Effector CD8-positive, alpha-beta T cell (primary cell): ENCODE results near the gene NRN1.
"Not testable (repeated sequence)": the region's sequence is repeated elsewhere in the genome, so short reads cannot be mapped to it uniquely, and the experiment has no call there.

ENCODE experiments used
- DNase-seq: peaks from one replicate; lab custom pipeline; 2025; lab: John Stamatoyannopoulos, UW

The NRN1 gene

DNA sequence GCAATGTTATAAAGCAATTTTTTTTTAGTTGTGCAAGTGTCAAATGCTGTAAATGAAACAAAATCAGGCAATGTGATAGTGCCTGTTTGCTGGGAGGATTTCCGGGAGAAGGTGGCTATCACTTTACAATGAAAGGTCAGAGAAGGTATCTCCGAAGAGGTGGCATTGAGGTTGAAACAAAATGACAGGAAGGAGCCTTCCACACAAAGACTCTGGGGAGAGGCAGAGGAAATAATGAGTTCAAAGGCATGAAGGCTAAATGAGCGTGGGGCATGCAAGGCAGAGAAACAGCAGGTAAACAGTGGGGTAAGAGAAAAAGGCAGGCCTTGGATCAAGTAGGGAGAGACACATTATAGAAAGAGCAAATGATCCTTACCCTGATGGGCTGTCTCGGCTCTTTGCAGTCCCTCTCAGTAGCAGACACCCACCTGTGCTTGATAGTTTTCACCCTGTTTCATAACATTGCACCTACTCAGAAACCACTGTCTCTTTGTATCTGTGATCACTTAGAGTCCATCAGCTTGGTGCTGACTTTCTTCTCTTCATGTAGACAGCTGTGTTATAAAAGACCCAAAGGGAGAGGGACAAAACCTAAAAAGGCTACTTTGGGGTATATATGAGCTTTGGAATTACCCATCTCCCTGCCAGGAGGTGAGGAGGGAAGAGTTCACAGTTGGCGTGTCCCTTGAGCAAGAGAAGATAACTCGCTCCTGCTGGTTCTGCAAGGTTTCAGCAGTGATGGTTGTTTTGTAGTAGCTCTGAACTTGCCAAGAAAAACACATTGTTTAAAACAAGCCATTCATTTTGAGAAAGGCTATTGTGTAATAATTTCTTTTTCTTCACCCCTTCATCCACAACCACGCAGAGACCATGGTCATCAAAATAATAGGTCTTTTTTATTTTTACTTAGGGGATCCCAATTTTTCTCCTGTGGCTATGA lies 22.3 kb downstream of the NRN1 start:
- no peak for DNase-seq

DNA sequence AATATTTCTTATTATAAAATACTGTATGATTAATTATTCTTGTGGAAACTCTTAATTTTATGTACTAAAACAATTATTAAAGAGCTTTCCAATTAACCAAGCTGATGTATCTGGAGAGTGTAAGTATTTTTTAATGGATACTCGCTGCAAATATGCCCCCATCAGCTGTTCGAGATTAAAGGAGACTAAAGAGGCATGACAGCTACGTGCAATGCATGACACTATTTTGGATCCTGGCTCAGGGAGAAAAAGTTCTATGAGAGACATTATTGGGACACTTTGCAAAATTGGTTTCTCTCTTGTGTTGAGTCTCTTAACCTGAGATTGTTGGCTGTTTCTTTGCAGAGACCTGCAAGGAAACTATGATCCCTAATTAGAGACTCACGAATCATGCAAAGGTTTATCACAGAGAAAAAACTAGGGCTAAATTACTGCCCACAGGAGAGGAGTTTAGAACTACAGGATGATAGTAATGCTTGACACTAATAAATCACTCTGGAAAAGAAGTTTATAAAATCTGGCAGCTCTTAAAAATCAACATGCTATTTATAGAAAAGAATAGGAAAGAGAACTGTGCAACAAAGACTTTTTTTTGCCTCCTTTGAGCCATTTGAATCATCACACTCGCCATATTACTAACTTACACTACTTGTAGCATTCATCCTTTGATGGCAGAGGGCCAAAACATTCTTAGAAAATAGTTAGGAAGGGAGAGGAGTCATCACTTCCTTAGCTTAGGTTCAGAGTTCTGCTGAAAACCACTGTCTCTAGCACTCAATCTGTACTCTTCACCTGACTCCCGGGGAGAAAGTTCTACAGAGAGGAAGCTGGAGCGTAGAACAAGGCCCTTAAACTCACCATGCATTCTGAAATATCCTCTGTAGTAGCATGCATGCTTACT lies 25.3 kb downstream of the NRN1 start:
- DNase-seq = no peak

DNA sequence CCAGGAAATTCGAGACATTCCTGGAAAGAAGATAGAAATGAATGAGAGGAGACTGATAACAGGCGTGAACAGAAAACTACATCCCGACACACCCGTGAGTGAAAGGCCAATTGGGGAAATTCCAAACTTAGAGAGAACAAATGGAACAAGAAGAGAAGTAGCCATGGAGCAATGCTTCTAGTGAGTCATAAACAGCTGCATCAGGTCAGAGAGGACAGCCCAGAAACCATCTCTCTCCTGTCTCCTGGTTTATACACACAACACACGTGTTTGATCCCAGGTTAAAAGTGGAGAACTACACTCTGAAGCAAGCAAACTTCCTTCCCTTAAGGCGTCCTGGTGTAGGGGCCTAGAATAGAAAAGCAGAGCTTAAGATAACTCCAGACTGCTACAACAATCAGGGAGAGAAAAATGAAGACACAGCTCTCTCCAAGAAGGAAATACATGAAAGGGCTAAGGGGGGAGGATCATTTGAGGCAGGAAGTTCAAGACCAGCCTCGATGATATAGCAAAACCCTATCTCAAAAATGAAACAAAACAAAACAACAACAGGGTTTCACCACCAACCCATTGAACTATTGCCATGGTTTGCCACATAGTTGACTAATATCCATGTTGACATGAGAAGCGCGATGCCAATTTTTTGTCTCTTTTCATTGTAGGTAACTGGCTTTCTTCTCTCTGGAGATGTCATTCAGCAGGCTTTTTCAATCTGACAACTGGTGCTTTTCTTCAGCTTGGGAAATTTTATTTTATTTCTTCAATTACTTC lies 26.9 kb downstream of the NRN1 start:
- DNase-seq = no peak

DNA sequence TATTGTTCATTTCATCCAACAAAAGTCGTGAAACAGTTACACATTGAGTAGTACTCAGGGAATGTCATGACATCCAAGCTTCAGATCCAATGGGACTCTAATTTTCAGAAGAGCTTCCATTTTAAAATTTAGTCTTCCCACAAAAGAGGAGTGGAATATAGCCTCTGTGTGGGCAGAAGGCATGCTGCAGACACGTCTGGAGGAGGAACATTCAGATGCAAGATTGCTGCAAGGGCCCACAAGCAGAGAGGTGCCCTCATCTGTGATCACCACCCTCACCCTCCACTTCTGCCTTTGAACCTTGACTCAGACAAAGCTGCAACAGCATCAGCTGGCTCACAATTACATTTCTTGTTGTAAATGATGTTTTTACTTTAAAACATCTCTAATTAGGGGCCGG lies 29.9 kb downstream of the NRN1 start:
- DNase-seq = no peak

DNA sequence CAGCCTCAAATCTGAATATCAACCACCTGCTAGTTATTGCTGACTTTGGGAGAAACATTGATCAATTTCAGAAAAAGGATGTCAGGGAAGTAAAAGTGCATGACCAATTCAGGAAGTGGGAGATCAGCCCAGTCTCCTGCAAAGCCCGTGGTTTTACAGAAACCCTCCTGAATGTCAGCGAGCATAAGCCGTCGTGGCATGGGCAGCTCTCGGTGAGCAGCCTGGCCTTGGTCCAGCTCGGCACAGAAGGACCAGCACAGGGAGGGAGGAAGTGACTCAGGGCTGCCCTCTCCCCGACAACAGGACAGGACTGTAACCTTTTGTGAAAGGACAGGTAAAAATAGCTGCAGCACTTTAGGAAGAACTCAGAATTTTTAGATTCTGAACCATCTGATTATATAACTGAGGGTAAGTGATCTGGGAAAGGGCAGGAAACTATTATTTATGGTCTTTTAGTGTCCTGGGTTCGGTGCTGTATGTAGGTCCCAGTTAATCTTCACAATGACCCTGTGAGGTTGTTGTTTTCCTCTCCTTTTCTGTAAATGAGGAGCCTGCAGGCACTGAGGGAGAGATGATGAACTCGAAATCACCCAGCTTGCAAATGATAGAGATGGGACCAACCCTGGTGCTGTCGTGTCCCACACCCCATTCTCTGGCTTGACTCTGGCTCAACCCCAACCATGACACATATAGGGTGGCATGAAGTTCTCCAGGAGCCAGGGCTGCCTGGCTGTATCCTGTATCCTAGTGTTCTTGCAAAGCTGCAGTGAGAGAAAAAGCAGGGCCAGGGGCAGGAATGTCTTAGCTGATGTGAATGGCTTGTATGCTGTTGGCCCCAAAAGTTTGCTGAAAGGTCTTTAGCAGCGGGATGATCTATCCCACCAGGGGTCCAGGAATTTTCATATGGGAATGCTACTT lies 37.6 kb downstream of the NRN1 start:
- DNase-seq = no peak

DNA sequence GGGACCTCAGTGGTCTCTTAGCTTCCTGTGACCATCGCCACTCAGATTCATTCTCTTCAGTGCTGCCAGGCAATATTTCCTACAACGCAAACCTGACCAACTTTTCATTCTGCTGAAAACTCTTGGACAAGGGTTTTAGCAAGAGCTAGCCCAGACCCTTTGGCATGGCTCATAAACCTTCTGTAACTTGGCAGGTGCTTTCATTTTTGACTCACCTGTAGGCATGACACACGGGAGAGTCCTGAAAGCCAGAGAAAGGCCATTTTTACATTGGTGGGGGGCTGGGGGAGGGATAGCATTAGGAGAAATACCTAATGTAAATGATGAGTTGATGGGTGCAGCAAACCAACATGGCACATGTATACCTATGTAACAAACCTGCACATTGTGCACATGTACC lies 38.7 kb downstream of the NRN1 start:
- DNase-seq = not testable (repeated sequence)

DNA sequence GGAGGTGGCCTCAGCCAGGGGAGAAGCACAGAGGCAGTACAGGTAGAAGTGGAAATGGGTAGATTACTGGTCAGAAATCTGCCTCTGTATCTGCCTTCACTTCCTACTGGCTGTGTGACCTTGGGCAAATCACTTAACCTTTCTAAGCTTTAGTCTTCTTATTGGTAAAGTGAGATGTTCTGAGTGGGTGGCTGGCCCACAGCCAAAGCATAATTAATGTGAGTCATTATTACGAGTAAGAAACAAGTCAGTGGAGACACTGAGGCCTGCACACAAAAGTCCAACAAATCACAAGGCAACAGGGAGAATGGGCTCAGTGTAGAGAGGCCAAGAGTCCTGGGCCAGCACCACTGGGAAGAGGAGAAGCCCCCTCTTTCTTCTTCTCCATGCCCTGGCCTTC lies 39.1 kb downstream of the NRN1 start:
- no peak for DNase-seq

DNA sequence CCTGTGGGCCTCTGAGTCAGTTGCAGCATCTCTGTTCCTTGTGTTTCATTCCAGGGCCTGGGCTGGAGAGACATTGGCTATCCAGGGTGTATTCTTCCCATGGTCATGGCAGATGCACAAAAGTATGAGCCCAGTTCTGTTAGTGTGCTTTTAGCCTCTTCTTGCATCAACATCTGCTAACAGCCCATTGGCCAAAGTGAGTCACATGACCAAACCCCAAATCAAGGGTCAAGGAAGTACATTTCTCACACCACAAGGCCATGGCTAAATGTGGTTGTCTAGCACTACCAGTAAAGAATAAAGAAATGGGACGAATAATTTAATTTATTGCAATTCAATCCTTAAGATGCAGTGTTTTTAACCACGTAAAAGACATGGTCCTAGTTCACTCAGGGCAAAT lies 43.9 kb downstream of the NRN1 start:
- DNase-seq = no peak

DNA sequence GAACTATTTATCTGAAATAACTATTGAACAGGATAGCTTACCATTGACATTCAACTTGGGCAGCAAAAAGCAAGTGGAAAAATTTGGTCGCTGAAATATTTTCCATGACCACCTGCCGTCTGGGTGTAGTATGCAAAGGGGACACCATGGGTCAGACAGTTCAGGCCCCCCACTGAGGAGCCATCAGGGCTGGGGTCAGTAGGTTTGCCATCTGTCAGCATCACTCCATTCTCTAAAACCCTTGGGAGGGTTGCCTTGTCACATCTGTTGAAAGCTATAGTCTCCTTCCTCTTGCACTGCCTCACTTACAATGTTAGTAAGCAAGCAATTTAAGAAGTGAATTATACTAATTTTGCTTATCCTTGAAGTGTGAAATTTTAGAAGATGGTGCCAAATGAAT lies 44.9 kb downstream of the NRN1 start:
- DNase-seq = no peak

DNA sequence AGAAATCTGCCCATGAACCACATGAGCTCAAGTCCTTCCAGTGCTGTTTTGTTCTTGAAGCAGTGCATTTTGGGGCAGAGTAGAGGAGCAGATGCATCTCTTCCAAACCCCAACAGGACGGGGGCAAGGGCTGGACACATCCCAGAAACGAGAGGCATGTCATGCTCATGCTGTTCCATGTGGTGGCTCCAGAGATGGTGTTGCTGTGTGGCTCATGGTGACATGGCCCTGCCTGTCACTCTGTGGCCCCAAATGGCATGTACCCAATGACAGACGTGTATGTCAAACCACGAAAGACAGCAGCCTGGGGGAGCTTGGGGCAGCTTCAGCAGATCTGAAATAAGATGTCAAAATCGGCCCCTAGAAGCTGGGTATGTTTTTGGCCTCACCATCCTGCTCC lies 46.3 kb downstream of the NRN1 start:
- DNase-seq = no peak

DNA sequence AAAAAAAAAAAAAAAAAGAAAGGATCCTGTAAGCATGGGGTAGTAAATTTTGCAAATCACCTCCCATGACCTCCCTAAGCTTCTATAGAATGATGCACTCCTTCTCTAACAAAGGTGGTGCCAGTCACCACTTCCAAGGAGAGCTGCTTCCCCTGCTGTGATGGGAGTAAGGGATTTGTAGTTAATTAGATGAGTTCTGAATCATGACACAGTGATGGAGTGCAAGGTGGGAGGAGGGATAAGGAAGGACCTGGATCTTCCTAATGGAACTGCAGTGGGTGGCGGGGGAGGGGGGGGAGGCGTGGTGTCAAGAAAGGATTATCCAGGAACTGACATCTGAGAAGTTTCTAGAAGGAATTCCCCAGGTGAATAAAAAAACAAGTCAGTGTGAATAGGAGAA lies 47.8 kb downstream of the NRN1 start:
- no peak for DNase-seq

DNA sequence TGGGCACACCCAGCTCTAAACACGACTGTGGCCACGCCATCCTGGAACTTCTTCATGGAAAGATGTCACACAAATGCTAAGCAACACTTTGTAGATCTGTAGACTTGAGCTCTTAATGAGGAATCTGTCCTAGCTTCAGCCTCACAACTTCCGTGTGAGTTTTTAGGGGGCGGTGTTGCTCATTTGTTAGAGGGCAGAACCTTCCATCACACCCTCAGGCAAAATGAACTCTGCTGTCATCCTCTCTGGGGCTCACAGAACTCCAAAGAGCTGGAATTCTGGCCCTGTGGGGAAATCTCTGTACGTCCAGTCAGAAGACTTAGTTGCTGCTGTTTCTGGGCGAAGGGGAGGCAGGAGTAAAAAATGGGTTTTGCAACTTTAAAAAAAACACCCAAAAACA lies 49.8 kb downstream of the NRN1 start:
- no peak for DNase-seq

DNA sequence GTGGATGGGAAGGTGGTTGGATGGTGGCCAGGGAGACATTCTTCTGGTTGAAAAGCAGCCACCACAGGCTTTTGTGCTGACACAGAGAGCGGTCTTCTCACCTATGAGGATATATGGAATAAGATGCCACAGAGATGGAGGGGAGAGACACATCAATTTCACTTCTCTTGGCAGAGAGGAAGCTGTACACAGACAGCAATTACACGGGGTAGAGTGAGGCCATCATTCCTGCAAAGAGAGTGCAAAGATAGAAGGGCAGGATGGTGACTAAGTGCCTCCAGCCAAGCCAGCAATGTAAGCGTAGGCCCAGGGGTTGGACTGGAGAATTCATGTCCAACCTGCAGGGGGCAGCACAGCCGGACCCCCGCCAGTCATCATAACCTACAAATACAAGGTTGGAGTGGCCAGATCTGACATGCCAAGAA lies 56.4 kb downstream of the NRN1 start:
- DNase-seq = no peak
